AG10803 (cell line): ENCODE data around the gene HDAC10.
A peak's percentile ranks its signal among the peaks of the same experiment; 100 is the strongest.

Experiments
- DNase-seq: peaks from one replicate; pipeline ENCODE4 v3.0.0; 2010; ENCODE audit warnings: low read depth
- H3K4me3 ChIP-seq: 2 replicates; pipeline ENCODE4 v1.5.1; 2011; ENCODE audit warnings: mild to moderate bottlenecking, low read length, control low read depth
- CTCF ChIP-seq: conservative IDR thresholded peaks from 2 replicates; pipeline ENCODE4 v1.5.1; 2011; ENCODE audit warnings: mild to moderate bottlenecking, low read length, control low read depth, inconsistent platforms

HDAC10 gene

DNA sequence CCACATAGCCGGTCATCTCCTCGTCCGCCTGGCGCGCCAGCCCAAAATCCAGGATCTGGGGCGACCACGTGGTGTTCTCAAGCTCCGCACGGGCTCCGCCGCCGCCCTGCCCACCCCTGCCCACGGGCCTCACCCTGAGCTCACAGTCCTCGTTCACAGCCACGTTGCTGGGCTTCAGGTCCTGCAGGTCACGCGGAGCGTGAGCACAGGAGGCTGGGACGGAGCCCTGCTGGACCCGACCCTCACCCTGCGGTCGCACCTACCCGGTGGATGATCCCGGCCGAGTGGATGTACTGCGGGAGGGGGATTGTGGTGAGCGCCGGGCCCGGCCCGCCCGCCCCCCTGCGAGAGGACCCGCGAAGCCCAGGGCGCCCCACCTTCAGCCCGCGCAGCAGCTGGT is 15.9 kb upstream of the HDAC10 start:
- TF ChIP-seq CTCF: no peak
- DNase-seq: no peak
- peak overlapping the region; percentile 46 for H3K4me3 ChIP-seq

GRCh38 chr22:50264946-50265669 is 14.0 kb upstream of the HDAC10 start:
- TF ChIP-seq CTCF: no peak
- H3K4me3 ChIP-seq: no peak overlapping the region
- no peak for DNase-seq

DNA sequence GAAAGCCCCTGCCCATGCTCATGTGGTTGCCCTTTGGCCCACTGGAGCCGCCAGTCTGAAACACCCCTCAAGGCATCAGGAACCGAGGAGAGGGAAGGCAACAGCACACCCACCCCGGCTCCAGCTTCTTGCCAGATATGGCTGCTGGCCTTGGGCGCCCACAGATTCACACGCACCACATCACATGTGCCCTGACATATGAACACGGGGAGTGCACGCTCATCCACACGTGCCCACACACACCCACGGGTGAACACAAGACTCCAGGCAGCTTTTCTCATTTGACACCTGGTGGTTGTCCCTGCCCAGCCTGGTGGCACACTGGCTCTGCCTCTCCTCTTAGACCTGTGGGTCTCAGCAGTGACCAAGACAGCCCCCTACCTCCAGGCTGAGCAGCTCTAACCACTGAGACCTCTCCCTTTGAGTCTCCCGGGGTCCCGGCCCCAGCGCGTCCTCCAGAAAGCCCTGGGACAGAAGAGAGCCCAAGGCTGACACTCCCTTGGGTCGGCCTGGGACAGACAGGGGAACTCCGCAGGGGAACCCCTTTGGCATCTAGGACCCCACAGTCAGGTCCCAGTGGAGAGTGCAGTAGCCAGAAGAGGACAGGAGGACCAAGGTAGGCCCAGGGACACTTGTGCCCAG is 13.2 kb upstream of the HDAC10 start:
- DNase-seq: no peak
- no peak for TF ChIP-seq CTCF
- no peak overlapping the region for H3K4me3 ChIP-seq

- no peak for TF ChIP-seq CTCF
- H3K4me3 ChIP-seq: no peak overlapping the region
- DNase-seq: no peak
These were observed 12.0 kb upstream of the HDAC10 start for GRCh38 chr22:50262973-50263617.

- DNase-seq: no peak
- TF ChIP-seq CTCF: no peak
- no peak overlapping the region for H3K4me3 ChIP-seq
These were observed 11.4 kb upstream of the HDAC10 start for GRCh38 chr22:50262460-50262911.

GRCh38 chr22:50261615-50262459 is 10.8 kb upstream of the HDAC10 start, which contains the start of gene MAPK12:
MAPK12 (minus strand) TSS chr22:50261683; CDS start chr22:50261509, 174 bp downstream.
- TF ChIP-seq CTCF: no peak
- peak within 1 kb of the TSS; percentile 76 for H3K4me3 ChIP-seq
- no peak for DNase-seq
